HEK293 (cell line): ENCODE measurements around the gene MSI2.

ENCODE experiments used
- CTCF ChIA-PET: fragments of 350-600 bp; formaldehyde crosslinking; extraction: SDS; loops from one replicate; lab custom pipeline; 2021; ENCODE audit warnings: antibody characterized with exemption; lab: Yijun Ruan, JAX
- POLR2A ChIA-PET: fragments of 300-600 bp; formaldehyde crosslinking; extraction: SDS; loops from one replicate; lab custom pipeline; 2020; ENCODE audit warnings: antibody characterized with exemption, inconsistent platforms; lab: Yijun Ruan, JAX
- H3K27ac ChIP-seq: fragments of 200-500 bp; sonication (Bioruptor generic); 2 replicates; pipeline ENCODE4 v1.5.1; 2014; ENCODE audit warnings: low read depth, low read length, control low read depth, inconsistent platforms; ENCODE audit errors: extremely low read depth
- H3K36me3 ChIP-seq, 2 experiments: fragments of 200-500 bp in 1 of 2; sonication (Bioruptor generic) in 1 of 2; 1 replicate in 1 of 2; 2 replicates in 1 of 2; pipeline ENCODE4 v1.5.1; 2014 to 2017; ENCODE audit warnings: inconsistent platforms in 2 of 2, low read length in 2 of 2; ENCODE audit not compliant: control insufficient read depth in 2 of 2, insufficient read depth in 1 of 2
- H3K4me1 ChIP-seq: fragments of 200-500 bp; sonication (Bioruptor generic); 2 replicates; pipeline ENCODE4 v1.5.1; 2014; ENCODE audit warnings: mild to moderate bottlenecking, low read length, inconsistent platforms; ENCODE audit not compliant: control insufficient read depth, insufficient read depth
- H3K4me3 ChIP-seq: 2 replicates; pipeline ENCODE4 v1.5.1; 2011; ENCODE audit warnings: low read depth, mild to moderate bottlenecking, control low read depth, low read length, moderate library complexity
- H3K9me3 ChIP-seq: fragments of 200-500 bp; sonication (Bioruptor generic); 2 replicates; pipeline ENCODE4 v1.5.1; 2014; ENCODE audit warnings: low read depth, low read length, inconsistent platforms; ENCODE audit not compliant: control insufficient read depth, insufficient read depth
- KLF1 ChIP-seq: fragments of 450-650 bp; formaldehyde crosslinking; IDR thresholded peaks from 2 replicates; pipeline ENCODE4 v1.5.1; 2016; ENCODE audit warnings: missing biosample characterization, missing genetic modification characterization
- KLF16 ChIP-seq: fragments of 450-650 bp; formaldehyde crosslinking; IDR thresholded peaks from 2 replicates; pipeline ENCODE4 v1.5.1; 2017; ENCODE audit warnings: missing biosample characterization, missing genetic modification characterization
- KLF8 ChIP-seq: fragments of 450-650 bp; formaldehyde crosslinking; IDR thresholded peaks from 2 replicates; pipeline ENCODE4 v1.5.1; 2016; ENCODE audit warnings: missing biosample characterization, missing genetic modification characterization
- MZF1 ChIP-seq: fragments of 450-650 bp; formaldehyde crosslinking; IDR thresholded peaks from 2 replicates; pipeline ENCODE4 v1.5.1; 2017; ENCODE audit warnings: missing biosample characterization, missing genetic modification characterization, borderline replicate concordance
- SETDB1 ChIP-seq: IDR thresholded peaks from one replicate; pipeline ENCODE4 v1.6.1; 2017; ENCODE audit warnings: mild to moderate bottlenecking, low read length, moderate library complexity, mixed read lengths; ENCODE audit not compliant: insufficient read length
- SP2 ChIP-seq: fragments of 450-650 bp; formaldehyde crosslinking; IDR thresholded peaks from 2 replicates; pipeline ENCODE4 v1.5.1; 2016; ENCODE audit warnings: missing biosample characterization, missing genetic modification characterization
- ZBTB20 ChIP-seq: fragments of 450-650 bp; formaldehyde crosslinking; IDR thresholded peaks from 2 replicates; pipeline ENCODE4 v1.5.1; 2016; ENCODE audit warnings: missing biosample characterization, missing genetic modification characterization
- ZBTB26 ChIP-seq: fragments of 450-650 bp; formaldehyde crosslinking; optimal IDR thresholded peaks from 2 replicates; pipeline ENCODE3; 2016; ENCODE audit warnings: missing biosample characterization, mild to moderate bottlenecking, missing genetic modification characterization
- ZNF132 ChIP-seq: fragments of 450-650 bp; formaldehyde crosslinking; IDR thresholded peaks from 2 replicates; pipeline ENCODE4 v1.5.1; 2017; ENCODE audit warnings: missing biosample characterization, missing genetic modification characterization, borderline replicate concordance
- ZNF202 ChIP-seq: fragments of 450-650 bp; formaldehyde crosslinking; IDR thresholded peaks from 2 replicates; pipeline ENCODE4 v1.5.1; 2016; ENCODE audit warnings: missing biosample characterization, missing genetic modification characterization, borderline replicate concordance
- ZNF394 ChIP-seq: fragments of 450-650 bp; formaldehyde crosslinking; IDR thresholded peaks from 2 replicates; pipeline ENCODE4 v1.5.1; 2016; ENCODE audit warnings: missing biosample characterization, missing genetic modification characterization, mild to moderate bottlenecking, moderate library complexity, borderline replicate concordance
- ZNF488 ChIP-seq: fragments of 450-650 bp; formaldehyde crosslinking; IDR thresholded peaks from 2 replicates; pipeline ENCODE4 v1.5.1; 2016; ENCODE audit warnings: missing biosample characterization, missing genetic modification characterization
- ZNF600 ChIP-seq: fragments of 450-650 bp; formaldehyde crosslinking; IDR thresholded peaks from 2 replicates; pipeline ENCODE4 v1.5.1; 2016; ENCODE audit warnings: missing biosample characterization, missing genetic modification characterization
- TF ChIP-seq, protein P1 (sequence below): fragments of 450-650 bp; formaldehyde crosslinking; IDR thresholded peaks from 2 replicates; pipeline ENCODE4 v1.5.1; 2016; ENCODE audit warnings: missing biosample characterization, missing genetic modification characterization
- TF ChIP-seq, protein P2 (sequence below): fragments of 450-650 bp; formaldehyde crosslinking; conservative IDR thresholded peaks from 2 replicates; pipeline ENCODE4 v1.5.1; 2016; ENCODE audit warnings: low read depth, missing biosample characterization, missing genetic modification characterization
- TF ChIP-seq, protein P3 (sequence below): fragments of 450-650 bp; formaldehyde crosslinking; IDR thresholded peaks from 2 replicates; pipeline ENCODE4 v1.5.1; 2016; ENCODE audit warnings: missing biosample characterization, missing genetic modification characterization

Gene MSI2

GRCh38 chr17:57730026-57730701 is 473.8 kb downstream of the MSI2 start:
- CTCF ChIA-PET, result interaction anchor here (0.6 kb wide), 2 partner anchors 17 to 519 kb away, joined by 3 read pairs; no protein-coding TSS in a partner anchor
- Histone ChIP-seq H3K27ac (no peak overlapping the region), H3K36me3 (no peaks in the 10 kb centered on the region), H3K4me1 (no peaks in the 10 kb centered on the region), H3K4me3 (no peak overlapping the region), H3K9me3 (no peaks in the 10 kb centered on the region)
- POLR2A ChIA-PET, result no interaction called here
- TF ChIP-seq ZBTB26 (no peak), KLF1 (tag by site-specific recombination) (no peak), MZF1 (tag by site-specific recombination) (no peak), ZNF488 (tag by site-specific recombination) (no peak), SP2 (tag by site-specific recombination) (no peak), ZNF202 (tag by site-specific recombination) (no peak), KLF8 (tag by site-specific recombination) (no peak), KLF16 (tag by site-specific recombination) (no peak), SETDB1 (no peak), ZNF132 (no peak), ZNF600 (tag by site-specific recombination) (no peak), ZBTB20 (no peak), ZNF394 (tag by site-specific recombination) (no peak)
- TF ChIP-seq, protein P1, sequence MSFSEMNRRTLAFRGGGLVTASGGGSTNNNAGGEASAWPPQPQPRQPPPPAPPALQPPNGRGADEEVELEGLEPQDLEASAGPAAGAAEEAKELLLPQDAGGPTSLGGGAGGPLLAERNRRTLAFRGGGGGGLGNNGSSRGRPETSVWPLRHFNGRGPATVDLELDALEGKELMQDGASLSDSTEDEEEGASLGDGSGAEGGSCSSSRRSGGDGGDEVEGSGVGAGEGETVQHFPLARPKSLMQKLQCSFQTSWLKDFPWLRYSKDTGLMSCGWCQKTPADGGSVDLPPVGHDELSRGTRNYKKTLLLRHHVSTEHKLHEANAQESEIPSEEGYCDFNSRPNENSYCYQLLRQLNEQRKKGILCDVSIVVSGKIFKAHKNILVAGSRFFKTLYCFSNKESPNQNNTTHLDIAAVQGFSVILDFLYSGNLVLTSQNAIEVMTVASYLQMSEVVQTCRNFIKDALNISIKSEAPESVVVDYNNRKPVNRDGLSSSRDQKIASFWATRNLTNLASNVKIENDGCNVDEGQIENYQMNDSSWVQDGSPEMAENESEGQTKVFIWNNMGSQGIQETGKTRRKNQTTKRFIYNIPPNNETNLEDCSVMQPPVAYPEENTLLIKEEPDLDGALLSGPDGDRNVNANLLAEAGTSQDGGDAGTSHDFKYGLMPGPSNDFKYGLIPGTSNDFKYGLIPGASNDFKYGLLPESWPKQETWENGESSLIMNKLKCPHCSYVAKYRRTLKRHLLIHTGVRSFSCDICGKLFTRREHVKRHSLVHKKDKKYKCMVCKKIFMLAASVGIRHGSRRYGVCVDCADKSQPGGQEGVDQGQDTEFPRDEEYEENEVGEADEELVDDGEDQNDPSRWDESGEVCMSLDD (tag by site-specific recombination), result no peak
- TF ChIP-seq, protein P2, sequence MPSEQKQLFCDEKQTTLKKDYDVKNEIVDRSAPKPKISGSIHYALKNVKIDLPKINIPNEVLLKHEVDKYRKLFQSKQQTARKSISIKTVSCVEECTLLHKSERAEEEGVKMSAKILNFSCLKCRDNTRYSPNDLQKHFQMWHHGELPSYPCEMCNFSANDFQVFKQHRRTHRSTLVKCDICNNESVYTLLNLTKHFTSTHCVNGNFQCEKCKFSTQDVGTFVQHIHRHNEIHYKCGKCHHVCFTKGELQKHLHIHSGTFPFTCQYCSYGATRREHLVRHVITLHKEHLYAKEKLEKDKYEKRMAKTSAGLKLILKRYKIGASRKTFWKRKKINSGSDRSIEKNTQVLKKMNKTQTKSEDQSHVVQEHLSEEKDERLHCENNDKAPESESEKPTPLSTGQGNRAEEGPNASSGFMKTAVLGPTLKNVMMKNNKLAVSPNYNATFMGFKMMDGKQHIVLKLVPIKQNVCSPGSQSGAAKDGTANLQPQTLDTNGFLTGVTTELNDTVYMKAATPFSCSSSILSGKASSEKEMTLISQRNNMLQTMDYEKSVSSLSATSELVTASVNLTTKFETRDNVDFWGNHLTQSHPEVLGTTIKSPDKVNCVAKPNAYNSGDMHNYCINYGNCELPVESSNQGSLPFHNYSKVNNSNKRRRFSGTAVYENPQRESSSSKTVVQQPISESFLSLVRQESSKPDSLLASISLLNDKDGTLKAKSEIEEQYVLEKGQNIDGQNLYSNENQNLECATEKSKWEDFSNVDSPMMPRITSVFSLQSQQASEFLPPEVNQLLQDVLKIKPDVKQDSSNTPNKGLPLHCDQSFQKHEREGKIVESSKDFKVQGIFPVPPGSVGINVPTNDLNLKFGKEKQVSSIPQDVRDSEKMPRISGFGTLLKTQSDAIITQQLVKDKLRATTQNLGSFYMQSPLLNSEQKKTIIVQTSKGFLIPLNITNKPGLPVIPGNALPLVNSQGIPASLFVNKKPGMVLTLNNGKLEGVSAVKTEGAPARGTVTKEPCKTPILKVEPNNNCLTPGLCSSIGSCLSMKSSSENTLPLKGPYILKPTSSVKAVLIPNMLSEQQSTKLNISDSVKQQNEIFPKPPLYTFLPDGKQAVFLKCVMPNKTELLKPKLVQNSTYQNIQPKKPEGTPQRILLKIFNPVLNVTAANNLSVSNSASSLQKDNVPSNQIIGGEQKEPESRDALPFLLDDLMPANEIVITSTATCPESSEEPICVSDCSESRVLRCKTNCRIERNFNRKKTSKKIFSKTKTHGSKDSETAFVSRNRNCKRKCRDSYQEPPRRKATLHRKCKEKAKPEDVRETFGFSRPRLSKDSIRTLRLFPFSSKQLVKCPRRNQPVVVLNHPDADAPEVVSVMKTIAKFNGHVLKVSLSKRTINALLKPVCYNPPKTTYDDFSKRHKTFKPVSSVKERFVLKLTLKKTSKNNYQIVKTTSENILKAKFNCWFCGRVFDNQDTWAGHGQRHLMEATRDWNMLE (tag by site-specific recombination), result no peak
- TF ChIP-seq, protein P3, sequence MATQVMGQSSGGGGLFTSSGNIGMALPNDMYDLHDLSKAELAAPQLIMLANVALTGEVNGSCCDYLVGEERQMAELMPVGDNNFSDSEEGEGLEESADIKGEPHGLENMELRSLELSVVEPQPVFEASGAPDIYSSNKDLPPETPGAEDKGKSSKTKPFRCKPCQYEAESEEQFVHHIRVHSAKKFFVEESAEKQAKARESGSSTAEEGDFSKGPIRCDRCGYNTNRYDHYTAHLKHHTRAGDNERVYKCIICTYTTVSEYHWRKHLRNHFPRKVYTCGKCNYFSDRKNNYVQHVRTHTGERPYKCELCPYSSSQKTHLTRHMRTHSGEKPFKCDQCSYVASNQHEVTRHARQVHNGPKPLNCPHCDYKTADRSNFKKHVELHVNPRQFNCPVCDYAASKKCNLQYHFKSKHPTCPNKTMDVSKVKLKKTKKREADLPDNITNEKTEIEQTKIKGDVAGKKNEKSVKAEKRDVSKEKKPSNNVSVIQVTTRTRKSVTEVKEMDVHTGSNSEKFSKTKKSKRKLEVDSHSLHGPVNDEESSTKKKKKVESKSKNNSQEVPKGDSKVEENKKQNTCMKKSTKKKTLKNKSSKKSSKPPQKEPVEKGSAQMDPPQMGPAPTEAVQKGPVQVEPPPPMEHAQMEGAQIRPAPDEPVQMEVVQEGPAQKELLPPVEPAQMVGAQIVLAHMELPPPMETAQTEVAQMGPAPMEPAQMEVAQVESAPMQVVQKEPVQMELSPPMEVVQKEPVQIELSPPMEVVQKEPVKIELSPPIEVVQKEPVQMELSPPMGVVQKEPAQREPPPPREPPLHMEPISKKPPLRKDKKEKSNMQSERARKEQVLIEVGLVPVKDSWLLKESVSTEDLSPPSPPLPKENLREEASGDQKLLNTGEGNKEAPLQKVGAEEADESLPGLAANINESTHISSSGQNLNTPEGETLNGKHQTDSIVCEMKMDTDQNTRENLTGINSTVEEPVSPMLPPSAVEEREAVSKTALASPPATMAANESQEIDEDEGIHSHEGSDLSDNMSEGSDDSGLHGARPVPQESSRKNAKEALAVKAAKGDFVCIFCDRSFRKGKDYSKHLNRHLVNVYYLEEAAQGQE, result no peak
